Measurements from ENCODE around the gene SHANK2. TPM values are rescaled to one million over a fixed set of nuclear protein-coding genes. Genes with fewer than 3 reads are reported as not detected.

Gene SHANK2
- total RNA-seq (2022) = 0.52 and 0.86 TPM in 2 replicates
- percentile 11 among the genes with signal in this experiment for Bru-seq, nascent RNA
- percentile 8 among the genes with signal in this experiment for BruChase-seq, experiment 1, labeled RNA remaining after a 6-hour chase
- percentile 10 among the genes with signal in this experiment for BruChase-seq, experiment 2, labeled RNA remaining after a 2-hour chase
- long read RNA-seq, partial matches to known transcripts = 0 of 1 reads
- long read RNA-seq, other reads (novel, unspliced or antisense) = 1 of 1 reads

- TF ChIP-seq, protein P1, sequence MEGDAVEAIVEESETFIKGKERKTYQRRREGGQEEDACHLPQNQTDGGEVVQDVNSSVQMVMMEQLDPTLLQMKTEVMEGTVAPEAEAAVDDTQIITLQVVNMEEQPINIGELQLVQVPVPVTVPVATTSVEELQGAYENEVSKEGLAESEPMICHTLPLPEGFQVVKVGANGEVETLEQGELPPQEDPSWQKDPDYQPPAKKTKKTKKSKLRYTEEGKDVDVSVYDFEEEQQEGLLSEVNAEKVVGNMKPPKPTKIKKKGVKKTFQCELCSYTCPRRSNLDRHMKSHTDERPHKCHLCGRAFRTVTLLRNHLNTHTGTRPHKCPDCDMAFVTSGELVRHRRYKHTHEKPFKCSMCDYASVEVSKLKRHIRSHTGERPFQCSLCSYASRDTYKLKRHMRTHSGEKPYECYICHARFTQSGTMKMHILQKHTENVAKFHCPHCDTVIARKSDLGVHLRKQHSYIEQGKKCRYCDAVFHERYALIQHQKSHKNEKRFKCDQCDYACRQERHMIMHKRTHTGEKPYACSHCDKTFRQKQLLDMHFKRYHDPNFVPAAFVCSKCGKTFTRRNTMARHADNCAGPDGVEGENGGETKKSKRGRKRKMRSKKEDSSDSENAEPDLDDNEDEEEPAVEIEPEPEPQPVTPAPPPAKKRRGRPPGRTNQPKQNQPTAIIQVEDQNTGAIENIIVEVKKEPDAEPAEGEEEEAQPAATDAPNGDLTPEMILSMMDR (IDR thresholded peaks at IDR 0.05; ENCODE audit: unreplicated experiment) = no peak
- no peaks in the 10 kb centered on the region for H3K4me1 Mint-ChIP-seq (ENCODE audit: insufficient read depth, unreplicated experiment)
- ChIA-PET POLR2A (no interaction called here), CTCF (interaction anchor here (0.9 to 2.1 kb wide), 3 partner anchors 11 to 56 kb away, joined by 3 to 9 read pairs (median 4); no protein-coding TSS in a partner anchor)
- H3K9me3 Mint-ChIP-seq (ENCODE audit: unreplicated experiment) = peaks cover 2% of the 10 kb centered on the region
- no peaks in the 10 kb centered on the region for H3K36me3 Mint-ChIP-seq (ENCODE audit: insufficient read depth, unreplicated experiment)
- H3K4me3 Mint-ChIP-seq (ENCODE audit: unreplicated experiment) = peak within 1 kb of the TSS; percentile 19
- BruUV-seq (replicated peaks) = no TSS peak
- intact Hi-C loops (cut with micrococcal nuclease) = loop anchor here (5.0 kb wide), 1 partner anchor 785 kb away; no protein-coding TSS in a partner anchor
- H3K27me3 Mint-ChIP-seq (ENCODE audit: insufficient read depth, unreplicated experiment) = peaks cover 25% of the 10 kb centered on the region
- H3K27ac Mint-ChIP-seq (ENCODE audit: low read depth, unreplicated experiment) = no peak within 1 kb of the TSS
- no peak for DNase-seq (ENCODE audit: unreplicated experiment)
Observed at GRCh38 chr11:71252269-71252769, at the start of gene SHANK2. TSS of gene SHANK2 (minus strand) at chr11:71252577. CDS start at chr11:71147326, 105,251 bp downstream.

GRCh38 chr11:71301858-71302533 is 49.6 kb upstream of the SHANK2 start:
- ChIA-PET CTCF (no interaction called here), POLR2A (interaction anchor here (0.6 kb wide), 1 partner anchor 147 kb away, joined by 5 read pairs; no protein-coding TSS in a partner anchor)
- Mint-ChIP-seq H3K36me3 (ENCODE audit: insufficient read depth, unreplicated experiment) (no peaks in the 10 kb centered on the region), H3K4me1 (ENCODE audit: insufficient read depth, unreplicated experiment) (peaks cover 21% of the 10 kb centered on the region), H3K27me3 (ENCODE audit: insufficient read depth, unreplicated experiment) (no peaks in the 10 kb centered on the region), H3K4me3 (ENCODE audit: unreplicated experiment) (no peak overlapping the region), H3K9me3 (ENCODE audit: unreplicated experiment) (no peaks in the 10 kb centered on the region), H3K27ac (ENCODE audit: low read depth, unreplicated experiment) (no peak overlapping the region)
- no TSS peak for BruUV-seq (replicated peaks)
- DNase-seq (ENCODE audit: unreplicated experiment) = no peak
- TF ChIP-seq, protein P1 (IDR thresholded peaks at IDR 0.05; ENCODE audit: unreplicated experiment) = no peak
- intact Hi-C loops (cut with micrococcal nuclease) = no loop called here

DNA sequence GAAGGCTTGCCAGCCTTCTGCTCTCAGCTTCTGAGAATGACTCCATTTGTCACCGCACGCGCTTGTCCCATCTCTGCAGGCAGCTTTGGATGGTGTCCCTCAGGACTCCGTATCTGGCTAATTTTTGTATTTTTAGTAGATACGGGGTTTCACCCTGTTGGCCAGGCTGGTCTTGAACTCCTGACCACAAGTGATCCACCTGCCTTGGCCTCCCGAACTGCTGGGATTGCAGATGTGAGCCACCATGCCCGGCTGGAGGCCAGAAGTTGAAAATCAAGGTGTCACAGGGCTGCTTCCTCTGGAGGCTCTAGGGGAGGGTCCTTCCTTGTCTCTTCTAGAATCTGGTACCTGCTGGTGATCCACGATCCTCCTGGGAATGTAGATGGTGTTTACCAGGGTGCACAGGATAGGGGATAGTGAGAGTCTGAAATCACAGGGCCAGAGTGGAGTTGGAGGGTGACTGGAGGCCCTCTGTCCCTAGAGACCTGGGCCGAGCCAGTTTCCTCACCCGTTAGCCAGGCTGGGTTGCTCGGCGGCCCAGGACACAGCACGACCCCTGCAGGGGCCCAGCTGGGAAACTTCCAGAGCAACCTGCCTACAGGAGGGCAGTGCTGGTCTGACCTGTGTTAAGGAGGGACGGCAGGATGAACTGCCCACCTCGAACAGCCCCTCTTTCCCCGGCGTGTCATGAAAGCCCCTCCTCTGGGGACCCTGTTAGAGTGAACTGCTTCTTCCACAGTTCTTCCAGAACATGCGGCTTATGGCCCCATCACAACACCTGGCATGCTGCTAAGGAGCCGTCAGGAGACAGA is 48.9 kb upstream of the SHANK2 start:
- Mint-ChIP-seq H3K36me3 (ENCODE audit: insufficient read depth, unreplicated experiment) (no peaks in the 10 kb centered on the region), H3K9me3 (ENCODE audit: unreplicated experiment) (no peaks in the 10 kb centered on the region), H3K4me3 (ENCODE audit: unreplicated experiment) (no peak overlapping the region), H3K4me1 (ENCODE audit: insufficient read depth, unreplicated experiment) (peaks cover 21% of the 10 kb centered on the region), H3K27me3 (ENCODE audit: insufficient read depth, unreplicated experiment) (no peaks in the 10 kb centered on the region), H3K27ac (ENCODE audit: low read depth, unreplicated experiment) (no peak overlapping the region)
- no peak for DNase-seq (ENCODE audit: unreplicated experiment)
- no TSS peak for BruUV-seq (replicated peaks)
- TF ChIP-seq, protein P1 (IDR thresholded peaks at IDR 0.05; ENCODE audit: unreplicated experiment) = no peak
- CTCF ChIA-PET = no interaction called here
- POLR2A ChIA-PET = no interaction called here
- intact Hi-C loops (cut with micrococcal nuclease) = no loop called here
